Measurements from ENCODE around the gene TOMM5. TPM values are rescaled to one million over a fixed set of nuclear protein-coding genes. Genes with fewer than 3 reads are reported as not detected.

The TOMM5 gene
- total and polyA plus RNA-seq, 2 of the 13 experiments (the other 11 are each of a cell fraction or from before 2014, with no cell fraction given), result 147 to 315 TPM

DNA sequence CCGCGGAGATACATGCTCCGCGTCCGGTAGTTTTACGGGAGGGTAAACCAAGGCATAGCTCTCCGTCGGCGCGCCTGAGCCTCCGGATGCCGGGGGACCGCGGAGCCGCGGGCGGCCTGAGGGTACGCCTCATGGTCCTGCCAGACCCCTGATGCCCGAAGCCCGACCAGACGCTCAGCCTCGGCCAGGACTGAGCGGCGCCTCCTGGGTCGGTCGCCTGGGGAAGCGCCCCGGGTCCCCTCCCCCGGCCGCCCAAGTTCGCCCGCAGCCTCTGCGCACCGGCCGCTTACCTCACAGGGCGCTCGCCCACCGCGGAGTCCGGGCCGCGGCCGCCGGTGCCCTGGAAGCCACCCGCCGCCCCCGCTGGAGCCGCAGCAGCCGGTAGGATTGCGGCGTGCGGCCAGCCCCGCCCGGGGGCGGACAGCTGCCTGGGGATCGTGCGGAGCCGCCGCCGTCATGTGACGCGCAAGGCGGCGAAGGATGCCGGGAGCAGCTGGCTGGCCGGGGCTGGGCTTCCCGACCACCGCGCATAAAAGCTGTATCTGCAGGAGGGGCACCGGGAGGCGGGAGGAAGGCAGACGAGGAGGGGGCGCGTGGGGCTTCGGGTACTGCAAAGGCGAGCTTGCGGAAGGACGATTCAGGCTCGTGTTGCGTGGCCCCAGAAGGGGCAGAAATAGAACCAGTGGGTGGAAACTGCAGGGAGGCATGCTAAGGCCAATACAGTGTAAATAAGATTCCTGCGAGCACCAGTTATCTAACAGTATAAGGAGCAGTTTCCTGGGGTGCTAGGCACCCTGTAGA lies 16.3 kb downstream of the TOMM5 start, which contains the start of gene FBXO10 (continued):
- TF ChIP-seq ZBTB49 (CRISPR knock-in tag; IDR thresholded peaks at IDR 0.05; ENCODE audit: borderline replicate concordance), result no peak
- TF ChIP-seq ZNF235 (CRISPR knock-in tag; IDR thresholded peaks at IDR 0.05; ENCODE audit: borderline replicate concordance), result peak; percentile 76; the same call in 1 of the 2 replicates
- 0 out of 2 replicates have a peak, but pooled peaks have one; percentile 67 for TF ChIP-seq ZNF546 (CRISPR knock-in tag; conservative IDR thresholded peaks at IDR 0.05)
- 0 out of 2 replicates have a peak, but pooled peaks have one; percentile 26 for TF ChIP-seq FOXA3 (CRISPR knock-in tag; IDR thresholded peaks at IDR 0.05)
- peak; percentile 82 for TF ChIP-seq ZNF441 (CRISPR knock-in tag; IDR thresholded peaks at IDR 0.05; ENCODE audit: borderline replicate concordance)
- no peak for TF ChIP-seq MZF1 (CRISPR knock-in tag; IDR thresholded peaks at IDR 0.05; ENCODE audit: borderline replicate concordance)
- TF ChIP-seq ATM (IDR thresholded peaks at IDR 0.05; ENCODE audit: borderline replicate concordance), result no peak
- 0 out of 2 replicates have a peak, but pooled peaks have one; percentile 22 for TF ChIP-seq ZNF350 (CRISPR knock-in tag; IDR thresholded peaks at IDR 0.05; ENCODE audit: borderline replicate concordance, low read depth)
- no peak for TF ChIP-seq U2AF1 (optimal IDR thresholded peaks at IDR 0.05; ENCODE audit: low read depth, low read length)
- no peak for TF ChIP-seq ZFP1 (CRISPR knock-in tag; IDR thresholded peaks at IDR 0.05)
- TF ChIP-seq TBX2 (CRISPR knock-in tag; IDR thresholded peaks at IDR 0.05; ENCODE audit: borderline replicate concordance), result 0 out of 2 replicates have a peak, but pooled peaks have one; percentile 27
- TF ChIP-seq TMF1 (CRISPR knock-in tag; IDR thresholded peaks at IDR 0.05; ENCODE audit: low read depth), result no peak
- TF ChIP-seq ZNF619 (CRISPR knock-in tag; IDR thresholded peaks at IDR 0.05), result 0 out of 2 replicates have a peak, but pooled peaks have one; percentile 52
- 0 out of 2 replicates have a peak, but pooled peaks have one; percentile 46 for TF ChIP-seq ZNF343 (CRISPR knock-in tag; IDR thresholded peaks at IDR 0.05)
- TF ChIP-seq ZNF687 (CRISPR knock-in tag; IDR thresholded peaks at IDR 0.05), result peak; percentile 97
- TF ChIP-seq DPF2 (CRISPR knock-in tag; IDR thresholded peaks at IDR 0.05; ENCODE audit: borderline replicate concordance, low read depth), result no peak
- TF ChIP-seq ARID4A (CRISPR knock-in tag; IDR thresholded peaks at IDR 0.05; ENCODE audit: borderline replicate concordance), result peak; percentile 71; the same call in 1 of the 2 replicates
- TF ChIP-seq BHLHE40 (IDR thresholded peaks at IDR 0.05; ENCODE audit: low read length), result 0 out of 2 replicates have a peak, but pooled peaks have one; percentile 47

Data from HepG2 (cell line).